OCI-LY1 (cell line): Measurements from ENCODE around the gene SSH2.

ENCODE experiments used
- H2AFZ ChIP-seq: fragments of 200-600 bp; sonication (generic), shearing (Covaris generic); 2 replicates; pipeline ENCODE4 v1.6.0; 2014; ENCODE audit warnings: antibody characterized with exemption, mild to moderate bottlenecking, low read length
- H3F3A ChIP-seq: fragments of 200-600 bp; sonication (generic), shearing (Covaris generic); 2 replicates; pipeline ENCODE4 v1.6.0; 2014; ENCODE audit warnings: mild to moderate bottlenecking, antibody characterized with exemption, low read length, moderate library complexity; ENCODE audit not compliant: insufficient read depth
- H3K27ac ChIP-seq: fragments of 200-600 bp; sonication (generic); 2 replicates; pipeline ENCODE4 v1.5.1; 2014; ENCODE audit warnings: low read length, mixed run types, mild to moderate bottlenecking, low read depth; ENCODE audit not compliant: poor library complexity, severe bottlenecking
- H3K27me3 ChIP-seq: fragments of 200-600 bp; sonication (generic); 2 replicates; pipeline ENCODE4 v1.6.0; 2014; ENCODE audit warnings: antibody characterized with exemption, mild to moderate bottlenecking, low read length, moderate library complexity; ENCODE audit not compliant: insufficient read depth
- H3K36me3 ChIP-seq: fragments of 200-600 bp; sonication (generic); 2 replicates; pipeline ENCODE4 v1.6.1; 2014; ENCODE audit warnings: mild to moderate bottlenecking, antibody characterized with exemption, low read length, moderate library complexity, mixed read lengths; ENCODE audit not compliant: insufficient read depth
- H3K4me1 ChIP-seq: fragments of 200-600 bp; sonication (generic); 2 replicates; pipeline ENCODE4 v1.5.1; 2014; ENCODE audit warnings: mild to moderate bottlenecking, low read length, moderate library complexity; ENCODE audit not compliant: insufficient read depth, severe bottlenecking
- H3K4me2 ChIP-seq: fragments of 200-600 bp; sonication (generic), shearing (Covaris generic); 2 replicates; pipeline ENCODE4 v1.6.1; 2014; ENCODE audit warnings: low read length
- H3K4me3 ChIP-seq: fragments of 200-600 bp; sonication (generic); 2 replicates; pipeline ENCODE4 v1.5.1; 2014; ENCODE audit warnings: low read length, low read depth, mild to moderate bottlenecking, mixed read lengths; ENCODE audit not compliant: poor library complexity, severe bottlenecking
- H3K79me2 ChIP-seq: fragments of 200-600 bp; shearing (Covaris generic); 2 replicates; pipeline ENCODE4 v1.6.1; 2016; ENCODE audit warnings: mixed run types, low read length, mixed read lengths; ENCODE audit not compliant: insufficient read depth
- H3K9ac ChIP-seq: fragments of 200-600 bp; sonication (generic), shearing (Covaris generic); 2 replicates; pipeline ENCODE4 v1.6.1; 2014; ENCODE audit warnings: mild to moderate bottlenecking, low read length, mixed read lengths
- H3K9me2 ChIP-seq: fragments of 200-600 bp; sonication (generic), shearing (Covaris generic); 2 replicates; pipeline ENCODE4 v1.6.1; 2014; ENCODE audit warnings: low read depth, mild to moderate bottlenecking, low read length, mixed read lengths
- H3K9me3 ChIP-seq: fragments of 200-600 bp; shearing (Covaris generic); 2 replicates; pipeline ENCODE4 v1.6.1; 2014; ENCODE audit warnings: low read length, mixed read lengths
- H4K20me1 ChIP-seq: fragments of 200-600 bp; sonication (generic), shearing (Covaris generic); 2 replicates; pipeline ENCODE4 v1.6.0; 2016; ENCODE audit warnings: mild to moderate bottlenecking, low read length; ENCODE audit not compliant: insufficient read depth
- EZH2 ChIP-seq: fragments of 200-600 bp; sonication (generic), shearing (Covaris generic); IDR thresholded peaks from 2 replicates; pipeline ENCODE4 v1.8.0; 2017; ENCODE audit warnings: borderline replicate concordance, mixed run types, mild to moderate bottlenecking, antibody characterized with exemption, low read length, moderate library complexity, mixed read lengths
- TF ChIP-seq, protein P1 (sequence below): fragments of 200-600 bp; sonication (generic), shearing (Covaris generic); IDR thresholded peaks from 2 replicates; pipeline ENCODE4 v1.5.1; 2017; ENCODE audit warnings: mild to moderate bottlenecking, antibody characterized with exemption, low read length, moderate library complexity, mixed read lengths

Gene SSH2

DNA sequence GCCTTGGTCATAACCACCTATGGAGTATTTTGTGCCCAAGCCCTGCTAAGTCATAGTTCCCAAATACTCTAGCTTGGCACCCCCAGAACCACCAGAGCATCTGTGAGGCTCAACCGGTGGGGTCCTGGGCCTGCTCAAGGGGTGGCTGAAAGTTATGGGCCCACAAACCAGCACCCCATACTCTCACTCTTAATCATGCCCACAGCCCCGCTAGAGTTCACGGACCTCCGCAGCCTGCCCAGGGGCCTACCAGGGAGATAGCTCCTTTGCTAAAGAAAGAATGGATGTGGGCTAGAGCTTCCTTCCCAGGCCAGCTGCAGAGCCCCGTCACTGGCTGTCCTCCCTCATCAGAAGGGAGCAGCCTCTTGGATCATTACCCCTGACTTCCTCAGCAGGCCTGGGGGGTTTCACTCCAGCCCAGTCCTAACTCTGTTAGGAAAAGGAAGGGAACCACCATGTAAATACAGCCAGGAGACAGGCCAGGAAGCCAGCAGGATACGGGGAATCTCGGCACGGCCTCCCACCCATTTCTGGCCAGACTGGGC is 341.9 kb downstream of the SSH2 start:
- no peaks in the 10 kb centered on the region for H3K9me3 ChIP-seq
- TF ChIP-seq EZH2 = no peak
- TF ChIP-seq, protein P1, sequence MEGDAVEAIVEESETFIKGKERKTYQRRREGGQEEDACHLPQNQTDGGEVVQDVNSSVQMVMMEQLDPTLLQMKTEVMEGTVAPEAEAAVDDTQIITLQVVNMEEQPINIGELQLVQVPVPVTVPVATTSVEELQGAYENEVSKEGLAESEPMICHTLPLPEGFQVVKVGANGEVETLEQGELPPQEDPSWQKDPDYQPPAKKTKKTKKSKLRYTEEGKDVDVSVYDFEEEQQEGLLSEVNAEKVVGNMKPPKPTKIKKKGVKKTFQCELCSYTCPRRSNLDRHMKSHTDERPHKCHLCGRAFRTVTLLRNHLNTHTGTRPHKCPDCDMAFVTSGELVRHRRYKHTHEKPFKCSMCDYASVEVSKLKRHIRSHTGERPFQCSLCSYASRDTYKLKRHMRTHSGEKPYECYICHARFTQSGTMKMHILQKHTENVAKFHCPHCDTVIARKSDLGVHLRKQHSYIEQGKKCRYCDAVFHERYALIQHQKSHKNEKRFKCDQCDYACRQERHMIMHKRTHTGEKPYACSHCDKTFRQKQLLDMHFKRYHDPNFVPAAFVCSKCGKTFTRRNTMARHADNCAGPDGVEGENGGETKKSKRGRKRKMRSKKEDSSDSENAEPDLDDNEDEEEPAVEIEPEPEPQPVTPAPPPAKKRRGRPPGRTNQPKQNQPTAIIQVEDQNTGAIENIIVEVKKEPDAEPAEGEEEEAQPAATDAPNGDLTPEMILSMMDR = no peak
- H3K9me2 ChIP-seq = no peaks in the 10 kb centered on the region
- H2AFZ ChIP-seq = no peak overlapping the region
- H3K4me2 ChIP-seq = peak overlapping the region; percentile 94
- peak overlapping the region; percentile 25 for H3K27ac ChIP-seq
- peaks cover 9% of the 10 kb centered on the region; the same call in 1 of the 2 replicates for H3K79me2 ChIP-seq
- H3K27me3 ChIP-seq = no peaks in the 10 kb centered on the region
- H3K4me1 ChIP-seq = peaks cover 80% of the 10 kb centered on the region
- peak overlapping the region; percentile 94 for H3K4me3 ChIP-seq
- H3F3A ChIP-seq = no peaks in the 10 kb centered on the region
- peaks cover 9% of the 10 kb centered on the region for H3K36me3 ChIP-seq
- H3K9ac ChIP-seq = peak overlapping the region; percentile 88
- H4K20me1 ChIP-seq = no peaks in the 10 kb centered on the region

DNA sequence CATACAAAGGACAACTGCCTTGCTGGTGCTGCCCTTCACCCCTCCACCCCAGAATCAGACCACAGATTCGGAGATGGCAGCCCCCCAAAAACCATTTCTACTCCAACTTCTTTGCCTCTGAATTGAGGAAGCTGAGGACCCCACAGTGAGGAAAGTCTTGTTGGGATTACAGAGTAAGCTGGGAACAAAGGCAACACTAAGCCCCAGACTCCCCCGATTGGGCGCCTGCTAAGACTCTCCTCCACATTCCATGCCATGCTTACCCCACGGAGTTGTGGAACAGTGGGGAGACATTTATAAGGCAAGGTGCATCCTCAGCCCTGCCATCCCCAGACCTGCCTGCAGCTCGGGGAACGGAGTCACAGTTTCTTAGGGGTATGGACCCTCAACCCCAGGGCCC is 342.4 kb downstream of the SSH2 start:
- H3K4me1 ChIP-seq = peaks cover 77% of the 10 kb centered on the region
- no peaks in the 10 kb centered on the region for H3K9me3 ChIP-seq
- no peaks in the 10 kb centered on the region for H3K9me2 ChIP-seq
- peak overlapping the region; percentile 94 for H3K4me2 ChIP-seq
- H3K27ac ChIP-seq = peak overlapping the region; percentile 25
- H3K4me3 ChIP-seq = peak overlapping the region; percentile 94
- peaks cover 11% of the 10 kb centered on the region for H3K36me3 ChIP-seq
- H3F3A ChIP-seq = no peaks in the 10 kb centered on the region
- H3K79me2 ChIP-seq = peaks cover 9% of the 10 kb centered on the region; the same call in 1 of the 2 replicates
- no peaks in the 10 kb centered on the region for H4K20me1 ChIP-seq
- TF ChIP-seq, protein P1 = no peak
- TF ChIP-seq EZH2 = no peak
- no peaks in the 10 kb centered on the region for H3K27me3 ChIP-seq
- peak overlapping the region; percentile 88 for H3K9ac ChIP-seq
- no peak overlapping the region for H2AFZ ChIP-seq

DNA sequence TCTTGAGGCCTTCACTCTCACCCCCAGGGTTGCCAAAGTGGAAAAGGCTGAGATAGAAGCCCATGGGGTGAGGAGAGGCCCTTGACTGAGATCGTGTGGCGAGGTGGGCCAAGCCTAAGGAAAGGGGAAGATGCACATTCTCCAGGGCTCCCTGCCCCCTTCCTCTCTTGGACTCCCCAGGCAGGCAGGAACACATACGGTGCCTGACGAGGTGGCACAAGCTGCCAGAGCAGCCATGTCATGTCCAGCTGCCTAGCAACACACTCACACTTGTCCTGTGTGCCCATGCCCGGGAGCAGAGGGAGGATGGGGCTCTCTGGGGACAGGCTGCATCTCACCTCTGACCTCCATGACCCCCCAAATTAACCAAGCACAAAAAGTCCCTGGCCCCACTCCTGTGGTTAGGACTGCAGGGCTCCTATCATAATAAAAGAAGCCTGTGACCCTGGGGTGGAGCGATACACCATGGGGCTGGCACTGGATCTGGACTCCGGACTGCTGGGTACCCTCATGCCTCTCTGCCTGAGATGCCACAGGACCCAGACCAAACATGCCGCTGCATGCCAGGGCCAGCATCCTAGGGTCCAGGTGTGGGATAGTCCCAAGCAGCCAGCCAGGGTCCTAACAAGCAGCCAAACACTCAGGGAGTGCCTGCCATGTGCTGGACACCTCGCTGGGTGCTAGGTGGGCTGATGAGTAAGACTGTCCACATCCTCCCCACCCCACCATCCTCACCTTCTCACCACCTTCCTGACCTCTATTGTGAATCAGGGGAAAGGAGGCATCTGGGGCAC is 343.2 kb downstream of the SSH2 start:
- TF ChIP-seq, protein P1 = no peak
- TF ChIP-seq EZH2 = no peak
- Histone ChIP-seq H3K36me3 (peaks cover 18% of the 10 kb centered on the region), H3K9me3 (no peaks in the 10 kb centered on the region), H3F3A (no peaks in the 10 kb centered on the region), H2AFZ (no peak overlapping the region), H3K9me2 (no peaks in the 10 kb centered on the region), H3K9ac (no peak overlapping the region; the same call in 1 of the 2 replicates), H3K27me3 (no peaks in the 10 kb centered on the region), H4K20me1 (no peaks in the 10 kb centered on the region), H3K4me2 (peak overlapping the region; percentile 94), H3K4me1 (peaks cover 70% of the 10 kb centered on the region), H3K4me3 (peak overlapping the region; percentile 94), H3K79me2 (peaks cover 9% of the 10 kb centered on the region; the same call in 1 of the 2 replicates), H3K27ac (peak overlapping the region; percentile 65)
